H9 (cell line): Measurements from ENCODE around the gene ST3GAL5. TPM values are rescaled to one million over a fixed set of nuclear protein-coding genes. Genes with fewer than 3 reads are reported as not detected.

ENCODE experiments used
- DNase-seq: peaks from one replicate; pipeline ENCODE4 v3.0.0-alpha.2; 2017
- H2AFZ ChIP-seq: one replicate; pipeline ENCODE4 v1.6.1; 2013; ENCODE audit warnings: mild to moderate bottlenecking, low read length, control low read depth, moderate library complexity
- H2AK5ac ChIP-seq: 2 replicates; pipeline ENCODE4 v1.6.1; 2013; ENCODE audit warnings: low read length, control low read depth, mixed read lengths; ENCODE audit not compliant: insufficient read length
- H2BK120ac ChIP-seq: one replicate; pipeline ENCODE4 v1.6.1; 2013; ENCODE audit warnings: low read depth, mild to moderate bottlenecking, low read length, control low read depth, inconsistent platforms; ENCODE audit not compliant: poor library complexity, severe bottlenecking
- H2BK12ac ChIP-seq: 2 replicates; pipeline ENCODE4 v1.6.1; 2013; ENCODE audit warnings: low read length, control low read depth, mixed read lengths, low read depth; ENCODE audit not compliant: insufficient read length
- H2BK15ac ChIP-seq: 2 replicates; pipeline ENCODE4 v1.6.1; 2013; ENCODE audit warnings: low read depth, low read length, control low read depth
- H2BK20ac ChIP-seq: one replicate; pipeline ENCODE4 v1.6.1; 2013; ENCODE audit warnings: low read depth, mild to moderate bottlenecking, low read length, control low read depth, inconsistent platforms; ENCODE audit not compliant: poor library complexity, severe bottlenecking
- H2BK5ac ChIP-seq: 2 replicates; pipeline ENCODE4 v1.6.1; 2013; ENCODE audit warnings: low read length, control low read depth, mixed read lengths; ENCODE audit not compliant: insufficient read length
- H3K14ac ChIP-seq: 2 replicates; pipeline ENCODE4 v1.6.1; 2013; ENCODE audit warnings: low read length, control low read depth; ENCODE audit not compliant: insufficient read depth
- H3K18ac ChIP-seq: 2 replicates; pipeline ENCODE4 v1.6.1; 2013; ENCODE audit warnings: low read depth, mild to moderate bottlenecking, mixed read lengths, low read length, control low read depth; ENCODE audit not compliant: insufficient read length
- H3K23ac ChIP-seq: 2 replicates; pipeline ENCODE4 v1.6.1; 2013; ENCODE audit warnings: low read length, control low read depth, mixed read lengths, low read depth; ENCODE audit not compliant: insufficient read length
- H3K23me2 ChIP-seq: 2 replicates; pipeline ENCODE4 v1.6.1; 2013; ENCODE audit warnings: low read depth, mild to moderate bottlenecking, mixed read lengths, low read length, control low read depth; ENCODE audit not compliant: insufficient read length, poor library complexity, severe bottlenecking
- H3K27ac ChIP-seq: 2 replicates; pipeline ENCODE4 v1.5.1; 2013; ENCODE audit warnings: low read length, control low read depth, mixed read lengths, low read depth; ENCODE audit not compliant: insufficient read length
- H3K27me3 ChIP-seq: 2 replicates; pipeline ENCODE4 v1.6.1; 2013; ENCODE audit warnings: low read length, control low read depth, inconsistent platforms; ENCODE audit not compliant: insufficient read depth
- H3K4ac ChIP-seq: 2 replicates; pipeline ENCODE4 v1.6.1; 2013; ENCODE audit warnings: low read depth, mild to moderate bottlenecking, control low read depth, inconsistent platforms, low read length, moderate library complexity
- H3K4me1 ChIP-seq: 2 replicates; pipeline ENCODE4 v1.6.1; 2013; ENCODE audit warnings: low read length, control low read depth, inconsistent platforms; ENCODE audit not compliant: insufficient read depth
- H3K4me2 ChIP-seq: 2 replicates; pipeline ENCODE4 v1.6.1; 2013; ENCODE audit warnings: low read length, control low read depth, mixed read lengths; ENCODE audit not compliant: insufficient read length, insufficient read depth
- H3K56ac ChIP-seq: 2 replicates; pipeline ENCODE4 v1.6.1; 2013; ENCODE audit warnings: low read depth, mild to moderate bottlenecking, mixed read lengths, low read length, control low read depth; ENCODE audit not compliant: insufficient read length
- H3K79me1 ChIP-seq: 2 replicates; pipeline ENCODE4 v1.6.1; 2013; ENCODE audit warnings: low read depth, mild to moderate bottlenecking, moderate library complexity, low read length, control low read depth, inconsistent platforms; ENCODE audit not compliant: insufficient read depth, poor library complexity, severe bottlenecking
- H3K79me2 ChIP-seq: 2 replicates; pipeline ENCODE4 v1.6.1; 2013; ENCODE audit warnings: low read length, control low read depth, inconsistent platforms; ENCODE audit not compliant: insufficient read depth
- H3K9ac ChIP-seq: 2 replicates; pipeline ENCODE4 v1.6.1; 2013; ENCODE audit warnings: low read length, control low read depth, mixed read lengths; ENCODE audit not compliant: insufficient read length; ENCODE audit errors: extremely low read depth
- H3K9me3 ChIP-seq: one replicate; pipeline ENCODE4 v1.6.1; 2013; ENCODE audit warnings: low read depth, low read length, inconsistent platforms; ENCODE audit not compliant: control insufficient read depth
- H3T11ph ChIP-seq: one replicate; pipeline ENCODE4 v1.6.1; 2013; ENCODE audit warnings: mild to moderate bottlenecking, low read length, control low read depth, inconsistent platforms
- H4K20me1 ChIP-seq: one replicate; pipeline ENCODE4 v1.6.1; 2013; ENCODE audit not compliant: control insufficient read depth, insufficient read length, insufficient read depth
- H4K5ac ChIP-seq: 2 replicates; pipeline ENCODE4 v1.6.1; 2013; ENCODE audit warnings: low read depth, mild to moderate bottlenecking, mixed read lengths, low read length, control low read depth; ENCODE audit not compliant: insufficient read length
- H4K8ac ChIP-seq: replicated peaks from 2 replicates; pipeline ENCODE4 v1.6.1; 2013; ENCODE audit warnings: low read length, control low read depth, mixed read lengths, low read depth; ENCODE audit not compliant: insufficient read length
- H4K91ac ChIP-seq: 2 replicates; pipeline ENCODE4 v1.6.1; 2013; ENCODE audit warnings: low read depth, mild to moderate bottlenecking, moderate library complexity, mixed read lengths, low read length, control low read depth; ENCODE audit not compliant: insufficient read length
- H3K27ac Mint-ChIP-seq, 3 experiments: 2 replicates in 2 of 3; 3 replicates in 1 of 3; pipeline ENCODE4 v1.8.0; 2020 to 2021; ENCODE audit warnings: mixed read lengths in 3 of 3, mild to moderate bottlenecking in 1 of 3, moderate library complexity in 1 of 3
- H3K27me3 Mint-ChIP-seq: 2 replicates; pipeline ENCODE4 v1.8.0; 2021; ENCODE audit warnings: low read depth, mild to moderate bottlenecking, moderate library complexity, mixed read lengths
- H3K36me3 Mint-ChIP-seq, 3 experiments: 2 replicates in 2 of 3; 3 replicates in 1 of 3; pipeline ENCODE4 v1.8.0; 2020 to 2021; ENCODE audit warnings: low read depth in 3 of 3, mixed read lengths in 3 of 3; ENCODE audit not compliant: insufficient read depth in 1 of 3
- H3K4me1 Mint-ChIP-seq, 2 experiments: 2 replicates each; pipeline ENCODE4 v1.8.0; 2020; ENCODE audit warnings: mixed read lengths in 2 of 2
- H3K4me3 Mint-ChIP-seq, 2 experiments: 2 replicates in 1 of 2; 3 replicates in 1 of 2; pipeline ENCODE4 v1.8.0; 2020 to 2021; ENCODE audit warnings: mild to moderate bottlenecking in 2 of 2, mixed read lengths in 2 of 2, moderate library complexity in 1 of 2
- H3K9me3 Mint-ChIP-seq, 2 experiments: 2 replicates in 1 of 2; 3 replicates in 1 of 2; pipeline ENCODE4 v1.8.0; 2020; ENCODE audit warnings: mild to moderate bottlenecking in 2 of 2, mixed read lengths in 2 of 2, moderate library complexity in 1 of 2
- CTCF ChIP-seq: fragments of 200-600 bp; sonication (generic); conservative IDR thresholded peaks from 3 replicates; pipeline ENCODE4 v1.8.0; 2021; ENCODE audit warnings: antibody characterized with exemption, mild to moderate bottlenecking
- WGBS: extraction: QIAGEN DNeasy Blood & Tissue Kit; methylation state at CpG from one replicate; pipeline ENCODE4 v1.1.7; 2013; ENCODE audit warnings: missing lambda C conversion rate, low lambda C conversion rate, mixed read lengths; ENCODE audit not compliant: insufficient read length; ENCODE audit errors: extremely low coverage; 5-methylcytosine and 5-hydroxymethylcytosine counted together
- total RNA-seq: library from RNA; stranded (reverse); gene quantifications from 2 replicates; pipeline ENCODE4 v1.2.1, GENCODE V29; 2021

ST3GAL5 gene
- total RNA-seq, 1 experiment from 2014 or later, result 3.3 TPM

- no peak overlapping the region for H3K18ac ChIP-seq
- no peak overlapping the region for H3K4ac ChIP-seq
- no peaks in the 10 kb centered on the region for H4K20me1 ChIP-seq
- no peak overlapping the region for H3K14ac ChIP-seq
- no peak overlapping the region for H2BK12ac ChIP-seq
- Mint-ChIP-seq H3K27ac (no peak overlapping the region), H3K36me3 (no peaks in the 10 kb centered on the region), H3K27me3 (peaks cover 2% of the 10 kb centered on the region), H3K4me3 (no peak overlapping the region), H3K9me3 (no peaks in the 10 kb centered on the region; a peak in 1 of 5 replicates), H3K4me1 (peaks cover 0 to 11% of the 10 kb centered on the region in 2 experiments; a peak in 2 of 4 replicates)
- DNase-seq, result no peak
- no peak overlapping the region for H4K8ac ChIP-seq
- no peaks in the 10 kb centered on the region for H3K23me2 ChIP-seq
- H4K5ac ChIP-seq, result no peak overlapping the region
- H2AFZ ChIP-seq, result no peak overlapping the region
- no peaks in the 10 kb centered on the region for H3K79me2 ChIP-seq
- no peaks in the 10 kb centered on the region for H3K79me1 ChIP-seq
- H3K4me2 ChIP-seq, result no peak overlapping the region
- H4K91ac ChIP-seq, result no peak overlapping the region
- H3K9me3 ChIP-seq, result no peaks in the 10 kb centered on the region
- no peaks in the 10 kb centered on the region for H3K4me1 ChIP-seq
- no peak for TF ChIP-seq CTCF
- no peak overlapping the region for H3K27ac ChIP-seq
- no peaks in the 10 kb centered on the region for H3K27me3 ChIP-seq
- H3K56ac ChIP-seq, result no peak overlapping the region
- no peak overlapping the region for H3T11ph ChIP-seq
- no peak overlapping the region for H3K23ac ChIP-seq
- no peak overlapping the region for H2BK15ac ChIP-seq
- H3K9ac ChIP-seq, result no peak overlapping the region
- H2BK120ac ChIP-seq, result no peak overlapping the region
- no CpG with 5 or more reads among the region's 2 CpGs for WGBS
- no peak overlapping the region for H2BK5ac ChIP-seq
- no peak overlapping the region for H2BK20ac ChIP-seq
- H2AK5ac ChIP-seq, result no peak overlapping the region
These were observed 11.6 kb upstream of the ST3GAL5 start for GRCh38 chr2:85900366-85900765.
